OCI-LY7 (cell line): Measurements from ENCODE around the gene AADACL4.

ENCODE experiments used
- CTCF ChIP-seq: fragments of 200-600 bp; sonication (generic); conservative IDR thresholded peaks from 2 replicates; pipeline ENCODE4 v1.5.1; 2014; ENCODE audit warnings: mild to moderate bottlenecking, antibody characterized with exemption, low read length, moderate library complexity, mixed read lengths
- EZH2phosphoT487 ChIP-seq: fragments of 200-600 bp; sonication (generic); IDR thresholded peaks from 2 replicates; pipeline ENCODE4 v1.6.1; 2018; ENCODE audit warnings: low read depth, borderline replicate concordance, mild to moderate bottlenecking, mixed run types, antibody characterized with exemption, low read length, moderate library complexity, mixed read lengths

- TF ChIP-seq CTCF (no peak), EZH2phosphoT487 (no peak)
Measured at GRCh38 chr1:12599657-12600056, 44.2 kb upstream of the AADACL4 start.
